ENCODE measurements around the gene CLEC2B.

- TF ChIP-seq EZH2 (IDR thresholded peaks at IDR 0.05; ENCODE audit: borderline replicate concordance, low read depth, low read length, severe bottlenecking): no peak
- no peak for TF ChIP-seq CTCF (IDR thresholded peaks at IDR 0.05; ENCODE audit: borderline replicate concordance, extremely low read depth, low read length, poor library complexity, severe bottlenecking)
Observed at GRCh38 chr12:9899209-9899608, 30.1 kb upstream of the CLEC2B start.
